CD4-positive, alpha-beta memory T cell (primary cell): ENCODE measurements around the gene BEND3. TPM values are rescaled to one million over a fixed set of nuclear protein-coding genes. Genes with fewer than 3 reads are reported as not detected.
"Not testable (repeated sequence)": the region's sequence is repeated elsewhere in the genome, so short reads cannot be mapped to it uniquely, and the experiment has no call there.

ENCODE experiments used
- CTCF ChIA-PET: fragments of 350-600 bp; sonication (Branson Sonifier 250); formaldehyde crosslinking; loops from one replicate; lab custom pipeline; 2021; ENCODE audit warnings: inconsistent platforms; ENCODE audit not compliant: partially characterized antibody; lab: Charles Lee
- POLR2A ChIA-PET: fragments of 350-600 bp; sonication (Branson Sonifier 250); formaldehyde crosslinking; loops from one replicate; lab custom pipeline; 2021; ENCODE audit not compliant: partially characterized antibody; lab: Charles Lee
- DNase-seq, 5 donors: peaks; one replicate each; pipeline versions ENCODE4 v3.0.0 to v3.0.0-alpha.2; 2020 to 2022; ENCODE audit warnings: mixed read lengths in 1 of 5
- H3K27ac ChIP-seq: one replicate; pipeline ENCODE4 v1.7.0; 2013; ENCODE audit warnings: low read depth, low read length
- H3K27me3 ChIP-seq: 2 replicates; pipeline ENCODE4 v1.7.0; 2013; ENCODE audit warnings: mild to moderate bottlenecking, low read length, moderate library complexity; ENCODE audit not compliant: insufficient read depth
- H3K36me3 ChIP-seq: 2 replicates; pipeline ENCODE4 v1.7.0; 2013; ENCODE audit warnings: mild to moderate bottlenecking, low read length, moderate library complexity; ENCODE audit not compliant: insufficient read depth
- H3K4me1 ChIP-seq: 2 replicates; pipeline ENCODE4 v1.7.0; 2013; ENCODE audit warnings: mild to moderate bottlenecking, low read length, moderate library complexity; ENCODE audit not compliant: insufficient read depth
- H3K4me3 ChIP-seq, 2 donors: one replicate each; pipeline ENCODE4 v1.7.0; 2013; ENCODE audit warnings: low read length in 2 of 2, mild to moderate bottlenecking in 1 of 2
- H3K9me3 ChIP-seq, 2 donors: one replicate each; pipeline ENCODE4 v1.7.0; 2013; ENCODE audit warnings: low read length in 2 of 2, control low read depth in 1 of 2; ENCODE audit not compliant: control insufficient read depth in 1 of 2
- H3K27ac Mint-ChIP-seq, 7 donors: one replicate each; pipeline ENCODE4 v1.8.0; 2020 to 2021; ENCODE audit warnings: mixed read lengths in 7 of 7, mild to moderate bottlenecking in 6 of 7, inconsistent platforms in 3 of 7, moderate library complexity in 3 of 7
- H3K27me3 Mint-ChIP-seq, 2 donors: one replicate each; pipeline ENCODE4 v1.8.0; 2020 to 2021; ENCODE audit warnings: mixed read lengths in 2 of 2
- H3K36me3 Mint-ChIP-seq, 2 donors: one replicate each; pipeline ENCODE4 v1.8.0; 2020 to 2021; ENCODE audit warnings: mixed read lengths in 2 of 2, inconsistent platforms in 1 of 2, mild to moderate bottlenecking in 1 of 2
- H3K4me1 Mint-ChIP-seq, 4 donors: one replicate each; pipeline ENCODE4 v1.8.0; 2020 to 2021; ENCODE audit warnings: mixed read lengths in 4 of 4, mild to moderate bottlenecking in 1 of 4
- H3K4me3 Mint-ChIP-seq, 8 donors: one replicate each; pipeline ENCODE4 v1.8.0; 2020 to 2021; ENCODE audit warnings: mixed read lengths in 8 of 8, mild to moderate bottlenecking in 7 of 8, moderate library complexity in 6 of 8, inconsistent platforms in 3 of 8
- H3K9me3 Mint-ChIP-seq, 8 donors: one replicate each; pipeline ENCODE4 v1.8.0; 2020 to 2021; ENCODE audit warnings: mixed read lengths in 8 of 8, mild to moderate bottlenecking in 5 of 8, inconsistent platforms in 3 of 8, moderate library complexity in 1 of 8
- intact Hi-C: fragments of 100-400 bp; cut with micrococcal nuclease; formaldehyde crosslinking; loops from one replicate; pipeline ENCODE4 v1.15.1; 2023
- polyA plus RNA-seq, 2 donors: library from polyadenylated mRNA; unstranded; fragments of 300-500 nt; fragmentation: Illumina TruSeq; gene quantifications; one replicate each; pipeline ENCODE4 v1.2.3, GENCODE V29; 2021
- total RNA-seq, 2 experiments: library from RNA; stranded (reverse); gene quantifications; one replicate each; pipeline ENCODE4 v1.2.3, GENCODE V29; 2021

BEND3 gene
- total RNA-seq (1 to 10 TPM in 1 of 2 experiments, under 1 TPM in 1; 0.94 to 1.1 TPM), polyA plus RNA-seq (under 1 TPM in 1 of 2 donors, not detected in 1; 0.63 TPM)

GRCh38 chr6:107114926-107115694 lies at the start of gene BEND3:
Gene BEND3 (minus strand): TSS chr6:107115515. CDS start chr6:107099285, 16,230 bp downstream.
- peak within 1 kb of the TSS; percentile 50 to 55 for H3K4me3 ChIP-seq
- POLR2A ChIA-PET, result interaction anchor here (0.6 to 1.3 kb wide), 2 partner anchors 344 to 797 kb away, joined by 3 to 4 read pairs; partner anchors contain the start of gene PDSS2
- CTCF ChIA-PET, result interaction anchor here (1.2 to 1.3 kb wide), 2 partner anchors 10 to 86 kb away, joined by 3 to 4 read pairs; no protein-coding TSS in a partner anchor
- peak; percentile 32 to 55 (median 42) for DNase-seq
- Mint-ChIP-seq H3K27ac (peak within 1 kb of the TSS in 5 of 7 donors; percentile 17 to 82 (median 61)), H3K27me3 (peaks cover 3 to 5% of the 10 kb centered on the region in 2 donors), H3K9me3 (peaks cover 0 to 2% (median 0%) of the 10 kb centered on the region in 8 donors), H3K4me1 (peaks cover 8 to 18% (median 13%) of the 10 kb centered on the region in 4 donors), H3K4me3 (peak within 1 kb of the TSS; percentile 85 to 94 (median 86)), H3K36me3 (peaks cover 0 to 5% of the 10 kb centered on the region in 2 donors)
- H3K27me3 ChIP-seq, result peaks cover 5% of the 10 kb centered on the region
- intact Hi-C loops, result loop anchor here (1.0 to 10.0 kb wide), 4 partner anchors 87 to 670 kb away; partner anchors contain the start of genes MTRES1 and PDSS2
- no peaks in the 10 kb centered on the region for H3K9me3 ChIP-seq
- no peak within 1 kb of the TSS for H3K27ac ChIP-seq
- no peaks in the 10 kb centered on the region for H3K36me3 ChIP-seq
- H3K4me1 ChIP-seq, result peaks cover 19% of the 10 kb centered on the region

GRCh38 chr6:107164299-107164698 lies 49.0 kb upstream of the BEND3 start:
- H3K27ac Mint-ChIP-seq, H3K27me3 Mint-ChIP-seq, CTCF ChIA-PET, H3K36me3 Mint-ChIP-seq, H3K4me3 Mint-ChIP-seq, intact Hi-C loops, H3K27ac ChIP-seq, DNase-seq, POLR2A ChIA-PET, H3K27me3 ChIP-seq, H3K9me3 Mint-ChIP-seq, H3K36me3 ChIP-seq, H3K4me1 Mint-ChIP-seq, H3K9me3 ChIP-seq, H3K4me1 ChIP-seq, H3K4me3 ChIP-seq: not testable (repeated sequence)

DNA sequence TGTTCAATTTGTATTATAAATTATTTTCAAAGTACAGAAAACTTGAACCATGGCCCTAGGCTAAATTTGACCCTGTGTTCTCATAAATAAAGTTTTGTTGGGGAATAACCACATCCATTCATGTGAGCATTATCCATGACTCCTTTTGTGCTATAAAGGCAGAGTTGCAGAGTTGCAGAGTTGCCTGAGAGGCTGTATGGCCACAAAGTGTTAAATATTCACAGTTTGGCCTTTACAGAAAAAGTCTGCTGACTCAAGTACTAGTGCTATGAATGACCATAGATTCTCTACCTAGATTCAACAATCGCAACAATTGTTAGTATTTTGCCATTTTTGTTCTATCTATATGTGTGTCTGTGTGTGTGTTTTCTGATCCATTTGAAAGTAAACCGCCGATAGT lies 46.2 kb upstream of the BEND3 start:
- CTCF ChIA-PET, result interaction anchor here (0.6 kb wide), 1 partner anchor 936 kb away, joined by 3 read pairs; no protein-coding TSS in a partner anchor
- Histone ChIP-seq H3K27ac (no peak overlapping the region), H3K27me3 (no peaks in the 10 kb centered on the region), H3K4me3 (no peak overlapping the region), H3K36me3 (no peaks in the 10 kb centered on the region), H3K9me3 (no peaks in the 10 kb centered on the region), H3K4me1 (no peaks in the 10 kb centered on the region)
- intact Hi-C loops, result no loop called here
- Mint-ChIP-seq H3K4me3 (no peak overlapping the region), H3K4me1 (no peaks in the 10 kb centered on the region), H3K9me3 (no peaks in the 10 kb centered on the region), H3K36me3 (no peaks in the 10 kb centered on the region), H3K27ac (no peak overlapping the region), H3K27me3 (no peaks in the 10 kb centered on the region)
- DNase-seq, result no peak
- POLR2A ChIA-PET, result no interaction called here

- intact Hi-C loops, result no loop called here
- ChIA-PET POLR2A (no interaction called here), CTCF (interaction anchor here (0.7 kb wide), 1 partner anchor 50 kb away, joined by 3 read pairs; no protein-coding TSS in a partner anchor)
- Histone ChIP-seq H3K27me3 (no peaks in the 10 kb centered on the region), H3K4me1 (no peaks in the 10 kb centered on the region), H3K36me3 (no peaks in the 10 kb centered on the region), H3K9me3 (no peaks in the 10 kb centered on the region), H3K4me3 (no peak overlapping the region), H3K27ac (no peak overlapping the region)
- Mint-ChIP-seq H3K4me3 (no peak overlapping the region), H3K9me3 (no peaks in the 10 kb centered on the region), H3K27ac (peak overlapping the region in 1 of 7 donors; percentile 3), H3K27me3 (no peaks in the 10 kb centered on the region), H3K36me3 (no peaks in the 10 kb centered on the region), H3K4me1 (no peaks in the 10 kb centered on the region)
- DNase-seq, result no peak
These were observed 41.3 kb upstream of the BEND3 start for GRCh38 chr6:107156617-107157016.

- H3K4me1 Mint-ChIP-seq, result no peaks in the 10 kb centered on the region
- H3K36me3 ChIP-seq, result no peaks in the 10 kb centered on the region
- H3K4me3 ChIP-seq, result no peak overlapping the region
- H3K9me3 ChIP-seq, result no peaks in the 10 kb centered on the region
- H3K4me1 ChIP-seq, result no peaks in the 10 kb centered on the region
- H3K27ac Mint-ChIP-seq, result no peak overlapping the region
- no peak overlapping the region for H3K4me3 Mint-ChIP-seq
- H3K27ac ChIP-seq, result no peak overlapping the region
- intact Hi-C loops, result no loop called here
- H3K27me3 Mint-ChIP-seq, result no peaks in the 10 kb centered on the region
- POLR2A ChIA-PET, result no interaction called here
- CTCF ChIA-PET, result no interaction called here
- H3K9me3 Mint-ChIP-seq, result no peaks in the 10 kb centered on the region
- no peak for DNase-seq
- H3K27me3 ChIP-seq, result no peaks in the 10 kb centered on the region
- H3K36me3 Mint-ChIP-seq, result no peaks in the 10 kb centered on the region
These were observed 39.5 kb upstream of the BEND3 start for GRCh38 chr6:107154801-107155160.

DNA sequence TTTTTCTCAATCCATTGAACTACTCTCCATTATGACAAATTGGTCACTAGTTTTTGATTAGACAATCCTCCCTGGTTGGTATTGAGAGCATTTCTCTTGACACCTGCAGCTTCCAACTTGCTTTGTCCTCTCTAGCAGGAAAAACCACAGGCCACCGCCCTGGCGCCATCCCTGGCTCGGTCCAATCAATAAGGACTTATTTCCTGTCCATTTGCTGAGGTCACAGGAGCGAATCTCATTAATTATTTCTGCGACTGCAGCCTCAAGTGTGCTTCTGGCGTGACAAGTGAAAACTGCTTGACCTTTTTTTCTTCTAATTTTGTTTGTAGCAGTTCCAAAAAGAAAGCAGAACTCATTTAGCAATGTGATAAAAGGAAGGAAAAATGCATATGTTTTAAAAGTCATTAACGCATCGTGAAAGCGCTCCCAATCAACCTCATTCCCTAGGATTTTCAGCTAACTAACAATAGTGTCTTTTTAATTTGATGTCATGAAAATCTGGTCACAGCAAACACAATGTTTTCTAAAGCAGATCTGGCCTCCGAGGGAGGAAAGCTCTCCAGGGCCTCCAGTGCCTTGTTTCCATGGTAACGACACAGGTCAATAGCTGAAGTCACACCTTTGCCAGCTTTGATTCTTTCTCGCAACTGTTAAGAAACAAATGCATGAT lies 39.0 kb upstream of the BEND3 start:
- no peaks in the 10 kb centered on the region for H3K27me3 Mint-ChIP-seq

More for the DNA sequence above, 39.0 kb upstream of the BEND3 start:
- H3K27ac ChIP-seq, result no peak overlapping the region
- H3K4me3 ChIP-seq, result no peak overlapping the region
- H3K9me3 Mint-ChIP-seq, result no peaks in the 10 kb centered on the region
- no peak for DNase-seq
- H3K4me1 Mint-ChIP-seq, result no peaks in the 10 kb centered on the region
- H3K9me3 ChIP-seq, result no peaks in the 10 kb centered on the region
- H3K36me3 Mint-ChIP-seq, result no peaks in the 10 kb centered on the region
- no peak overlapping the region for H3K4me3 Mint-ChIP-seq
- ChIA-PET POLR2A (no interaction called here), CTCF (no interaction called here)
- intact Hi-C loops, result no loop called here
- no peak overlapping the region for H3K27ac Mint-ChIP-seq
- H3K4me1 ChIP-seq, result no peaks in the 10 kb centered on the region
- no peaks in the 10 kb centered on the region for H3K27me3 ChIP-seq
- no peaks in the 10 kb centered on the region for H3K36me3 ChIP-seq
